ENCODE data around the gene FAM217A. TPM values are rescaled to one million over a fixed set of nuclear protein-coding genes. Genes with fewer than 3 reads are reported as not detected.

The FAM217A gene
- total RNA-seq, 2 experiments from 2014 or later = not detected

DNA sequence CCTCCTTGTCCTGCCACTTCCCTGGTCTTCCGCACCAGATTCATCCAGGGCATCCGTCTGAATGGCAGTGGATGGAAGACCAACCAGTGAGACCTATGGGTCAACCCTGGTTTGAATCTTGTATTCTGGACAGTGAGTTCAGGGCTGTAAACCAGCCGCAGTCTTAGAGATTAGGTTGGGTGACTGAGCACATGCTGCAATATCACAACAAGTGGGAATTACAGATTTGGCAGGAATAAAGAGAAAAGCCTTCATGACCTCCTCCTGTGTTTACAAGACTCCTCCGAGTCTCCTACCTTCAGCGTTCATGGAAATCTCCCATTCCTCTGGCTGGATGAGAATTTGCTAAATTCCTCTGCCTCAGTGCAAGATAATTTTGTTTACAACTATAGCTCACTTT is 46.6 kb upstream of the FAM217A start:
- DNase-seq (no peak), ATAC-seq (ENCODE audit: poor library complexity) (no peak)
- ChIA-PET CTCF (interaction anchor here (1.2 kb wide), 1 partner anchor 30 kb away, joined by 3 read pairs; no protein-coding TSS in a partner anchor), POLR2A (no interaction called here)
- H3K27ac ChIP-seq (ENCODE audit: low read depth in 1 of 2, low read length in 2 of 2) = no peak overlapping the region
- H3K4me1 Mint-ChIP-seq (ENCODE audit: low read depth) = no peaks in the 10 kb centered on the region
- H3K27ac Mint-ChIP-seq = no peak overlapping the region
- no peaks in the 10 kb centered on the region for H3K9me3 Mint-ChIP-seq
- H3K36me3 ChIP-seq (ENCODE audit: insufficient read depth, low read length) = peaks cover 83% of the 10 kb centered on the region
- TF ChIP-seq, protein P1, sequence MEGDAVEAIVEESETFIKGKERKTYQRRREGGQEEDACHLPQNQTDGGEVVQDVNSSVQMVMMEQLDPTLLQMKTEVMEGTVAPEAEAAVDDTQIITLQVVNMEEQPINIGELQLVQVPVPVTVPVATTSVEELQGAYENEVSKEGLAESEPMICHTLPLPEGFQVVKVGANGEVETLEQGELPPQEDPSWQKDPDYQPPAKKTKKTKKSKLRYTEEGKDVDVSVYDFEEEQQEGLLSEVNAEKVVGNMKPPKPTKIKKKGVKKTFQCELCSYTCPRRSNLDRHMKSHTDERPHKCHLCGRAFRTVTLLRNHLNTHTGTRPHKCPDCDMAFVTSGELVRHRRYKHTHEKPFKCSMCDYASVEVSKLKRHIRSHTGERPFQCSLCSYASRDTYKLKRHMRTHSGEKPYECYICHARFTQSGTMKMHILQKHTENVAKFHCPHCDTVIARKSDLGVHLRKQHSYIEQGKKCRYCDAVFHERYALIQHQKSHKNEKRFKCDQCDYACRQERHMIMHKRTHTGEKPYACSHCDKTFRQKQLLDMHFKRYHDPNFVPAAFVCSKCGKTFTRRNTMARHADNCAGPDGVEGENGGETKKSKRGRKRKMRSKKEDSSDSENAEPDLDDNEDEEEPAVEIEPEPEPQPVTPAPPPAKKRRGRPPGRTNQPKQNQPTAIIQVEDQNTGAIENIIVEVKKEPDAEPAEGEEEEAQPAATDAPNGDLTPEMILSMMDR (IDR thresholded peaks at IDR 0.05) = no peak
- no peak overlapping the region for H3K4me3 Mint-ChIP-seq
- no peaks in the 10 kb centered on the region for H3K9me3 ChIP-seq (ENCODE audit: control insufficient read depth in 1 of 2, insufficient read depth in 1 of 2, low read length in 2 of 2)
- H3K4me3 ChIP-seq (ENCODE audit: low read length) = no peak overlapping the region
- intact Hi-C loops (cut with DNase I, micrococcal nuclease) = no loop called here
- no peaks in the 10 kb centered on the region for H3K27me3 Mint-ChIP-seq
- no peaks in the 10 kb centered on the region for H3K27me3 ChIP-seq (ENCODE audit: control insufficient read depth in 1 of 2, insufficient read depth in 2 of 2, low read length in 2 of 2)
- H3K36me3 Mint-ChIP-seq (ENCODE audit: low read depth) = peaks cover 90% of the 10 kb centered on the region
- H3K4me1 ChIP-seq (ENCODE audit: insufficient read depth, low read length) = no peaks in the 10 kb centered on the region

DNA sequence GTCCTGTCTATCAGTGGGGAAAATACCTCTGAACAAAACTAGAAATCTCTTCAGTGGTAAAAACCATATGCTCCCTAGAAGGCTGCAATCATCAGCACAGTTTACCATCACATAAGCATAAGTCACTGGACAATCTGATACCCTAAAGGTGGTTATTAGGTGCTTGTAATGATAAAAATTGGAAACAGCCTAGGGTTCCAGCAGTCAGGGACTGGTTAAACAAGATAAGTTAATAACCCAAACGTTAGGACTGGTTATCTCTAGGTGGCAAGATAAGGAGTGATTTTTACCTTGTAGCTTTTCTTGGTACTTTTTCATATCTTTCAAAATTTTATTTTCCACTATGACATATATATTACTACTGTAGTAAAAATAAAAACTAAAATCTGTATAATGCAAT is 45.4 kb upstream of the FAM217A start:
- TF ChIP-seq, protein P1 (IDR thresholded peaks at IDR 0.05) = no peak
- no peaks in the 10 kb centered on the region for H3K4me1 ChIP-seq (ENCODE audit: insufficient read depth, low read length)
- ChIA-PET POLR2A (no interaction called here), CTCF (no interaction called here)
- no peak overlapping the region for H3K27ac ChIP-seq (ENCODE audit: low read depth in 1 of 2, low read length in 2 of 2)
- H3K27me3 Mint-ChIP-seq = no peaks in the 10 kb centered on the region
- no peak overlapping the region for H3K27ac Mint-ChIP-seq
- intact Hi-C loops (cut with DNase I, micrococcal nuclease) = loop anchor here in 1 of 2 experiments (5.0 kb wide), 1 partner anchor 33 kb away; no protein-coding TSS in a partner anchor
- H3K9me3 Mint-ChIP-seq = no peaks in the 10 kb centered on the region
- H3K27me3 ChIP-seq (ENCODE audit: control insufficient read depth in 1 of 2, insufficient read depth in 2 of 2, low read length in 2 of 2) = no peaks in the 10 kb centered on the region
- H3K4me3 ChIP-seq (ENCODE audit: low read length) = no peak overlapping the region
- H3K4me3 Mint-ChIP-seq = no peak overlapping the region
- no peaks in the 10 kb centered on the region for H3K4me1 Mint-ChIP-seq (ENCODE audit: low read depth)
- no peaks in the 10 kb centered on the region for H3K9me3 ChIP-seq (ENCODE audit: control insufficient read depth in 1 of 2, insufficient read depth in 1 of 2, low read length in 2 of 2)
- peaks cover 89% of the 10 kb centered on the region for H3K36me3 Mint-ChIP-seq (ENCODE audit: low read depth)
- DNase-seq (no peak), ATAC-seq (ENCODE audit: poor library complexity) (no peak)
- peaks cover 81% of the 10 kb centered on the region for H3K36me3 ChIP-seq (ENCODE audit: insufficient read depth, low read length)

DNA sequence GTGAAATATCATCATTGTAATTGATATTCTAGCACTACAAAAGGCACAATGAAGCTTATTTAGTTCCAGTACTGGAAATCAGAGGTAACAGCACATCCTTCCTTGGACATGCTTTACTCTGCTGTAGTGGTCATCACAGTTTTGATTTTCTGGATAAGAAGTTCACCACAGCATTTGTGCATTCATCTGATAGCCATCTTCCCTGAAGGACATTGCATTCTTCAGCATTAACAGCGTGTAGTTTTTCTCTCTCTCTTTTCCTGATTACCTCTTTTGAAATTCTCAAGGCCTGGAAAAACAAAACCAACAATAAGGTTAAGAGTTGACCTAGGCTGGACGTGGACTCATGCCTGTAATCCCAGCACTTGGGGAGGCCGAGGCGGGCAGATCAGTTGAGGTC is 36.8 kb upstream of the FAM217A start:
- Histone ChIP-seq H3K4me1 (ENCODE audit: insufficient read depth, low read length) (no peaks in the 10 kb centered on the region), H3K9me3 (ENCODE audit: control insufficient read depth in 1 of 2, insufficient read depth in 1 of 2, low read length in 2 of 2) (peaks cover 5 to 24% of the 10 kb centered on the region in 2 experiments), H3K27me3 (ENCODE audit: control insufficient read depth in 1 of 2, insufficient read depth in 2 of 2, low read length in 2 of 2) (no peaks in the 10 kb centered on the region), H3K36me3 (ENCODE audit: insufficient read depth, low read length) (peaks cover 49% of the 10 kb centered on the region), H3K27ac (ENCODE audit: low read depth in 1 of 2, low read length in 2 of 2) (no peak overlapping the region), H3K4me3 (ENCODE audit: low read length) (no peak overlapping the region)
- Mint-ChIP-seq H3K27ac (no peak overlapping the region), H3K36me3 (ENCODE audit: low read depth) (peaks cover 70% of the 10 kb centered on the region), H3K4me3 (no peak overlapping the region), H3K9me3 (peaks cover 10% of the 10 kb centered on the region), H3K27me3 (no peaks in the 10 kb centered on the region), H3K4me1 (ENCODE audit: low read depth) (no peaks in the 10 kb centered on the region)
- ATAC-seq (ENCODE audit: poor library complexity) (no peak), DNase-seq (no peak)
- intact Hi-C loops (cut with DNase I, micrococcal nuclease) = no loop called here
- TF ChIP-seq, protein P1 (IDR thresholded peaks at IDR 0.05) = no peak
- POLR2A ChIA-PET = no interaction called here
- CTCF ChIA-PET = no interaction called here
